GM12878 (cell line): ENCODE measurements around the gene PROCA1. TPM values are rescaled to one million over a fixed set of nuclear protein-coding genes. Genes with fewer than 3 reads are reported as not detected.

Experiments
- BCL3 ChIP-seq: IDR thresholded peaks from 2 replicates; pipeline ENCODE4 v1.6.1; 2011; ENCODE audit warnings: borderline replicate concordance, low read depth, mild to moderate bottlenecking, moderate library complexity, low read length; ENCODE audit not compliant: insufficient read depth, poor library complexity, severe bottlenecking
- BMI1 ChIP-seq: fragments of 450-650 bp; IDR thresholded peaks from 2 replicates; pipeline ENCODE4 v1.6.1; 2016; ENCODE audit warnings: mild to moderate bottlenecking, moderate library complexity, borderline replicate concordance
- CHD1 ChIP-seq: IDR thresholded peaks from 2 replicates; pipeline ENCODE4 v1.6.1; 2012; ENCODE audit warnings: low read depth, low read length, improper control_type of control experiment
- CHD4 ChIP-seq: fragments of 200-600 bp; sonication (generic); IDR thresholded peaks from 2 replicates; pipeline ENCODE4 v1.6.1; 2016; ENCODE audit warnings: mild to moderate bottlenecking
- IKZF1 ChIP-seq: fragments of 450-650 bp; conservative IDR thresholded peaks from 2 replicates; pipeline ENCODE4 v1.6.1; 2017; ENCODE audit warnings: antibody characterized with exemption, mild to moderate bottlenecking
- IKZF2 ChIP-seq, 2 experiments: fragments of 450-650 bp; IDR thresholded peaks; 2 replicates each; pipeline ENCODE4 v1.6.1; 2017; ENCODE audit warnings: mild to moderate bottlenecking in 2 of 2, moderate library complexity in 2 of 2
- MEF2A ChIP-seq: IDR thresholded peaks from 2 replicates; pipeline ENCODE4 v1.6.1; 2011; ENCODE audit warnings: low read depth, mild to moderate bottlenecking, low read length, moderate library complexity; ENCODE audit not compliant: insufficient read depth
- NFYA ChIP-seq: IDR thresholded peaks from 2 replicates; pipeline ENCODE4 v1.6.1; 2011; ENCODE audit warnings: low read depth, mild to moderate bottlenecking, low read length, improper control_type of control experiment, borderline replicate concordance
- PAX8 ChIP-seq: fragments of 450-650 bp; IDR thresholded peaks from 2 replicates; pipeline ENCODE4 v1.6.1; 2017; ENCODE audit warnings: mild to moderate bottlenecking, moderate library complexity
- PML ChIP-seq: IDR thresholded peaks from 2 replicates; pipeline ENCODE4 v1.6.1; 2012; ENCODE audit warnings: low read length, inconsistent platforms
- POLR2A ChIP-seq: IDR thresholded peaks from 2 replicates; pipeline ENCODE4 v1.6.1; 2011; ENCODE audit warnings: low read depth, mild to moderate bottlenecking, low read length
- PRDM15 ChIP-seq: fragments of 450-650 bp; formaldehyde crosslinking; IDR thresholded peaks from 2 replicates; pipeline ENCODE4 v1.4.0; 2020; ENCODE audit warnings: mild to moderate bottlenecking, moderate library complexity
- REST ChIP-seq: IDR thresholded peaks from 2 replicates; pipeline ENCODE4 v1.6.1; 2012; ENCODE audit warnings: mild to moderate bottlenecking, low read depth, low read length
- SIN3A ChIP-seq: IDR thresholded peaks from 2 replicates; pipeline ENCODE4 v1.6.1; 2012; ENCODE audit warnings: low read depth, low read length, improper control_type of control experiment
- SMAD5 ChIP-seq: IDR thresholded peaks from 2 replicates; pipeline ENCODE4 v1.6.1; 2016; ENCODE audit warnings: antibody characterized with exemption, low read depth
- SMARCA5 ChIP-seq: fragments of 450-650 bp; IDR thresholded peaks from 2 replicates; pipeline ENCODE4 v1.6.1; 2017; ENCODE audit warnings: mild to moderate bottlenecking
- SPI1 ChIP-seq: IDR thresholded peaks from 2 replicates; pipeline ENCODE4 v1.6.1; 2011; ENCODE audit warnings: low read depth, mild to moderate bottlenecking, low read length, moderate library complexity, borderline replicate concordance; ENCODE audit not compliant: insufficient read depth
- SREBF2 ChIP-seq: IDR thresholded peaks from 2 replicates; pipeline ENCODE4 v1.6.1; 2012; ENCODE audit warnings: mild to moderate bottlenecking, low read length
- YY1 ChIP-seq: IDR thresholded peaks from 2 replicates; pipeline ENCODE4 v1.6.1; 2011; ENCODE audit warnings: low read depth, mild to moderate bottlenecking, low read length
- polyA plus RNA-seq, 11 experiments: library from polyadenylated mRNA; depleted of rRNA in 4 of 11; unstranded in 6 of 11; stranded (reverse) in 5 of 11; fragments of >200 nt; fragmentation: Nextera tagmentation in 4 of 11; fragmentation: Illumina TruSeq in 1 of 11; extraction: Ambion mirVana in 4 of 11; extraction: Trizol in 1 of 11; gene quantifications; 1 replicate in 1 of 11; 2 replicates in 10 of 11; pipeline versions ENCODE4 v1.2.1 to v1.2.3, GENCODE V29; 2011 to 2016; ENCODE audit warnings: inconsistent platforms in 2 of 11, missing spikeins in 2 of 11, low read depth in 1 of 11
- total RNA-seq, 4 experiments: library from RNA; depleted of rRNA in 3 of 4; stranded (reverse); fragments of >200 nt in 3 of 4; fragmentation: Illumina TruSeq in 1 of 4; extraction: Trizol in 1 of 4; gene quantifications; 2 replicates each; pipeline versions ENCODE4 v1.2.1 to v1.2.3, GENCODE V29; 2013 to 2021
- TF ChIP-seq, protein P1 (sequence below): fragments of 450-650 bp; conservative IDR thresholded peaks from 2 replicates; pipeline ENCODE4 v1.6.1; 2017; ENCODE audit warnings: mild to moderate bottlenecking, moderate library complexity

The PROCA1 gene
- total and polyA plus RNA-seq, 10 of the 15 experiments (the other 5 are each of a cell fraction or from before 2014, with no cell fraction given) = 0.35 to 4.8 (median 1.4) TPM

GRCh38 chr17:28661635-28662526 lies 49.8 kb downstream of the PROCA1 start, which contains the start of the genes SDF2 and SUPT6H (continued):
- peak; percentile 83 for TF ChIP-seq YY1
- no peak; the same call in 1 of the 2 replicates for TF ChIP-seq SIN3A
- TF ChIP-seq SMAD5 = peak; percentile 87
- peak; percentile 69; the same call in 1 of the 2 replicates for TF ChIP-seq SPI1
- TF ChIP-seq SREBF2 = no peak
- TF ChIP-seq MEF2A = no peak
- peak; percentile 57 to 73 for TF ChIP-seq IKZF2 (IDR thresholded peaks at IDR 0.05)
- TF ChIP-seq IKZF1 = peak; percentile 75
- TF ChIP-seq REST = no peak
- no peak for TF ChIP-seq PRDM15
- no peak for TF ChIP-seq BCL3
- no peak for TF ChIP-seq PAX8
- no peak for TF ChIP-seq CHD1
- TF ChIP-seq PML = peak; percentile 97
- TF ChIP-seq CHD4 = no peak
- no peak for TF ChIP-seq SMARCA5
- peak; percentile 83 for TF ChIP-seq POLR2A
- no peak for TF ChIP-seq NFYA
- TF ChIP-seq, protein P1, sequence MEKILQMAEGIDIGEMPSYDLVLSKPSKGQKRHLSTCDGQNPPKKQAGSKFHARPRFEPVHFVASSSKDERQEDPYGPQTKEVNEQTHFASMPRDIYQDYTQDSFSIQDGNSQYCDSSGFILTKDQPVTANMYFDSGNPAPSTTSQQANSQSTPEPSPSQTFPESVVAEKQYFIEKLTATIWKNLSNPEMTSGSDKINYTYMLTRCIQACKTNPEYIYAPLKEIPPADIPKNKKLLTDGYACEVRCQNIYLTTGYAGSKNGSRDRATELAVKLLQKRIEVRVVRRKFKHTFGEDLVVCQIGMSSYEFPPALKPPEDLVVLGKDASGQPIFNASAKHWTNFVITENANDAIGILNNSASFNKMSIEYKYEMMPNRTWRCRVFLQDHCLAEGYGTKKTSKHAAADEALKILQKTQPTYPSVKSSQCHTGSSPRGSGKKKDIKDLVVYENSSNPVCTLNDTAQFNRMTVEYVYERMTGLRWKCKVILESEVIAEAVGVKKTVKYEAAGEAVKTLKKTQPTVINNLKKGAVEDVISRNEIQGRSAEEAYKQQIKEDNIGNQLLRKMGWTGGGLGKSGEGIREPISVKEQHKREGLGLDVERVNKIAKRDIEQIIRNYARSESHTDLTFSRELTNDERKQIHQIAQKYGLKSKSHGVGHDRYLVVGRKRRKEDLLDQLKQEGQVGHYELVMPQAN = peak; percentile 51; the same call in 1 of the 2 replicates
- no peak for TF ChIP-seq BMI1
